ENCODE data around the gene COBLL1.

The COBLL1 gene

DNA sequence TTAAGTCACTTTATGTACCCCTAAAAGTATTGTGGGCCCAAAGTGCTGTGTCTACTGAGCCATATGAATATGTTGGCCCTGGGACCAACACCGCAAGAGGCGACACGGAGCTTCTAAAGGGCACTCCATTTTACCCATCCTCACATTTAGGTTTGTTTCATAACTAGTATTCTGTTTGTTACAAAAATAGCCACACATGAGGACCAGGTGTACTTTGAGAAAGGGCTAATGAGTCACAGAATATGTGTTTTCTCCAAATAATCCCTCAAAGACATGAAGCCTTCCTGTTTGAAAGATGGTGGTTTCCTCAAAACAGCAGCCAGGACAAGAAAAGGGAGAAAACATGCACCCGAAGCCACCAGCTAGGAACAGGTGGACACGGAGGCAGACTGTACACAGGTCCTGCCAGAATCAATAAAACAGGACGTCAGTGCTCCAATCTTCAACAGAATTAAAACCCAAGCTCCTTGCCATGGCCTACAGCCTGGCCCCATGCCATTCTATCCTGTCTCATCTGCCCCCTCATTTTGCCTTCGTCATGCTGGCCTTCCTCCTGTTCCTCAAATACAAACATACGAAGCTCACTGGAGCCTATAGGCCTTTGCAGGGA is 198.6 kb downstream of the COBLL1 start:
- no peak for TF ChIP-seq CTCF (IDR thresholded peaks at IDR 0.05; ENCODE audit: insufficient read depth, low read depth, low read length, missing control alignments)
- no peak for DNase-seq (ENCODE audit: low read depth)
- H3K4me3 ChIP-seq (ENCODE audit: low read depth, low read length) = no peak overlapping the region

GRCh38 chr2:164642268-164642667 is 199.4 kb downstream of the COBLL1 start:
- no peak overlapping the region for H3K4me3 ChIP-seq (ENCODE audit: low read depth, low read length)
- no peak for TF ChIP-seq CTCF (IDR thresholded peaks at IDR 0.05; ENCODE audit: insufficient read depth, low read depth, low read length, missing control alignments)
- DNase-seq (ENCODE audit: low read depth) = no peak

Data from GM12865 (cell line).